Uterus (tissue), 2 donors: ENCODE measurements around the gene PSME3.

Source experiments
- POLR2A ChIP-seq, 2 donors: fragments of 450-650 bp; IDR thresholded peaks; one replicate each; pipeline ENCODE4 v1.6.1; 2016; ENCODE audit warnings: antibody characterized with exemption in 2 of 2, mild to moderate bottlenecking in 1 of 2, moderate library complexity in 1 of 2
- TF ChIP-seq, protein P1 (sequence below), 4 experiments: fragments of 200-600 bp in 2 of 4; fragments of 450-650 bp in 2 of 4; sonication (generic) in 2 of 4; IDR thresholded peaks; one replicate each; pipeline ENCODE4 v1.5.1; 2016 to 2019; ENCODE audit warnings: antibody characterized with exemption in 4 of 4, mild to moderate bottlenecking in 2 of 4, moderate library complexity in 1 of 4

DNA sequence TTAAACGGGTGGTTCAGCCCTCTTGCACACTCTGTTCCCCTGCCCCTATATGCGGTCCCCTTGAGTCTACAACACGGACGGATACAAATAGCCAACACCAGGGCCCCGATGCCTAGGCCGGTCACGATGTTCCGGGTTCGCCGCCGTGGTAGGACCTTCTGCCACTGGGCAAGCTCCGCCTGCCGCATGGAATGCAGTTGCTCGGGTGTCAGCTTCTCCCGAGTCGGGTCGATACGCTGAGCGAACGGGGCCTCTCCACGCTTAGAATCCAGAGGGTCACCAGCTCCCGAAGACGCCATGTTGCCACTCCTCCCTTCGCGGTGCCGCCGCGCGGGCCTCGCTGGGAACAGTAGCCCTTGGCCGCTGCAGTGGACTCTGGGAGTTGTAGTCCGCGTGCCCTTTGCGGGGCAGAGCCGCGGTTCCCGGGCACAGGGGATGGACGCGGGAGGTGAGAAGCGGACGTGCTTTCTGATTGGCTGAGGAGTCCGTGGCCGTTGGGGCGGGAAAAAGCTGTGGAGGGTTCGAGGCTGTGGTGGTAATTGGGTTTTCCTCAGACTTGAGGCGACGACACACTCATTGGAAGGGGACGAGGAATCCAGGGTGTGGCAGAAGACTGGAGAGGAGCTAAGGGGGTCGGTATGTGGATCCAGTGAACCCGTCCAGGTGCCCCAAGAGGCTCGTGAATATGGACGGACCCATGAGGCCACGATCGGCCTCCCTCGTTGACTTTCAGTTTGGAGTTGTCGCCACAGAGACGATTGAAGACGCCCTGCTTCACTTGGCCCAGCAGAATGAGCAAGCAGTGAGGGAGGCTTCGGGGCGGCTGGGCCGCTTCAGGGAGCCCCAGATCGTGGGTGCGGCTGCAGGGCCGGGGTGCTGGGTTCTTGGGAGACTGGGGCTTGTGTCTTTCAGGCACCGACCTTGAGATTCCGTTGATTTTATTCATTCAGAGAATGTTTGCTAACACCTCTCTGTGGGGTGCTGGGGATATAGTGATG, 34.5 kb upstream of the PSME3 start, which contains the start of the genes CNTD1 and COA3:
- TF ChIP-seq, protein P1, sequence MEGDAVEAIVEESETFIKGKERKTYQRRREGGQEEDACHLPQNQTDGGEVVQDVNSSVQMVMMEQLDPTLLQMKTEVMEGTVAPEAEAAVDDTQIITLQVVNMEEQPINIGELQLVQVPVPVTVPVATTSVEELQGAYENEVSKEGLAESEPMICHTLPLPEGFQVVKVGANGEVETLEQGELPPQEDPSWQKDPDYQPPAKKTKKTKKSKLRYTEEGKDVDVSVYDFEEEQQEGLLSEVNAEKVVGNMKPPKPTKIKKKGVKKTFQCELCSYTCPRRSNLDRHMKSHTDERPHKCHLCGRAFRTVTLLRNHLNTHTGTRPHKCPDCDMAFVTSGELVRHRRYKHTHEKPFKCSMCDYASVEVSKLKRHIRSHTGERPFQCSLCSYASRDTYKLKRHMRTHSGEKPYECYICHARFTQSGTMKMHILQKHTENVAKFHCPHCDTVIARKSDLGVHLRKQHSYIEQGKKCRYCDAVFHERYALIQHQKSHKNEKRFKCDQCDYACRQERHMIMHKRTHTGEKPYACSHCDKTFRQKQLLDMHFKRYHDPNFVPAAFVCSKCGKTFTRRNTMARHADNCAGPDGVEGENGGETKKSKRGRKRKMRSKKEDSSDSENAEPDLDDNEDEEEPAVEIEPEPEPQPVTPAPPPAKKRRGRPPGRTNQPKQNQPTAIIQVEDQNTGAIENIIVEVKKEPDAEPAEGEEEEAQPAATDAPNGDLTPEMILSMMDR (IDR thresholded peaks at IDR 0.05), result peak in 1 of 4 experiments; percentile 7
- TF ChIP-seq POLR2A (IDR thresholded peaks at IDR 0.05), result peak in 1 of 2 donors; percentile 38
